Tibial artery (tissue), 4 donors: ENCODE data around the gene GLIS1.
A peak's percentile ranks its signal among the peaks of the same experiment; 100 is the strongest.

Experiments used
- DNase-seq, 2 donors: peaks; one replicate each; pipeline ENCODE4 v3.0.0-alpha.2; 2019
- H3K27ac ChIP-seq, 2 donors: fragments of 200-600 bp; sonication (generic) in 1 of 2; 1 replicate in 1 of 2; 2 replicates in 1 of 2; pipeline ENCODE4 v1.5.1; 2018 to 2019; ENCODE audit warnings: mild to moderate bottlenecking in 1 of 2
- H3K27me3 ChIP-seq, 2 donors: fragments of 200-600 bp; sonication (generic) in 1 of 2; one replicate each; pipeline versions ENCODE4 v1.5.1 to v1.6.0; 2016 to 2019
- H3K36me3 ChIP-seq, 3 donors: fragments of 200-600 bp; sonication (generic) in 2 of 3; one replicate each; pipeline ENCODE4 v1.5.1; 2016 to 2019; ENCODE audit warnings: mild to moderate bottlenecking in 2 of 3
- H3K4me1 ChIP-seq, 4 donors: fragments of 200-600 bp; sonication (generic) in 2 of 4; 1 replicate in 3 of 4; 2 replicates in 1 of 4; pipeline ENCODE4 v1.5.1; 2016 to 2019
- H3K4me3 ChIP-seq, 2 donors: fragments of 200-600 bp; sonication (generic) in 1 of 2; 1 replicate in 1 of 2; 2 replicates in 1 of 2; pipeline ENCODE4 v1.5.1; 2018 to 2019; ENCODE audit warnings: mild to moderate bottlenecking in 2 of 2
- H3K9me3 ChIP-seq, 3 donors: fragments of 200-600 bp; sonication (generic) in 1 of 3; one replicate each; pipeline ENCODE4 v1.5.1; 2016 to 2019
- CTCF ChIP-seq, 2 experiments: fragments of 200-600 bp in 1 of 2; fragments of 450-650 bp in 1 of 2; IDR thresholded peaks; one replicate each; pipeline ENCODE4 v1.5.1; 2017 to 2019; ENCODE audit warnings: antibody characterized with exemption in 2 of 2, mild to moderate bottlenecking in 1 of 2, moderate library complexity in 1 of 2
- intact Hi-C: fragments of 100-400 bp; cut with DNase I; formaldehyde crosslinking; loops from one replicate; pipeline ENCODE4 v1.15.0; 2023; ENCODE audit warnings: low total_unique reads

The GLIS1 gene

GRCh38 chr1:53473463-53473862 is 265.5 kb downstream of the GLIS1 start:
- Histone ChIP-seq H3K4me1 (no peaks in the 10 kb centered on the region), H3K9me3 (no peaks in the 10 kb centered on the region), H3K4me3 (no peak overlapping the region), H3K27ac (no peak overlapping the region), H3K27me3 (peaks cover 0 to 17% of the 10 kb centered on the region in 2 donors), H3K36me3 (no peaks in the 10 kb centered on the region)
- no peak for DNase-seq
- intact Hi-C loops = no loop called here
- no peak for TF ChIP-seq CTCF (IDR thresholded peaks at IDR 0.05)

GRCh38 chr1:53471000-53471399 is 268.0 kb downstream of the GLIS1 start:
- Histone ChIP-seq H3K36me3 (no peaks in the 10 kb centered on the region), H3K27me3 (peaks cover 0 to 13% of the 10 kb centered on the region in 2 donors), H3K9me3 (no peaks in the 10 kb centered on the region), H3K4me1 (no peaks in the 10 kb centered on the region), H3K27ac (no peak overlapping the region), H3K4me3 (no peak overlapping the region)
- intact Hi-C loops = no loop called here
- no peak for DNase-seq
- no peak for TF ChIP-seq CTCF (IDR thresholded peaks at IDR 0.05)

- DNase-seq = no peak
- H3K27ac ChIP-seq = no peak overlapping the region
- H3K27me3 ChIP-seq = peaks cover 0 to 13% of the 10 kb centered on the region in 2 donors
- H3K4me3 ChIP-seq = no peak overlapping the region
- TF ChIP-seq CTCF (IDR thresholded peaks at IDR 0.05) = no peak
- no peaks in the 10 kb centered on the region for H3K9me3 ChIP-seq
- intact Hi-C loops = no loop called here
- H3K4me1 ChIP-seq = no peaks in the 10 kb centered on the region
- H3K36me3 ChIP-seq = no peaks in the 10 kb centered on the region
Observed at GRCh38 chr1:53470584-53470983, 268.4 kb downstream of the GLIS1 start.

- TF ChIP-seq CTCF (IDR thresholded peaks at IDR 0.05) = peak; percentile 12 to 29
- no peaks in the 10 kb centered on the region for H3K4me1 ChIP-seq
- H3K4me3 ChIP-seq = no peak overlapping the region
- peak; percentile 50 to 72 for DNase-seq
- no peaks in the 10 kb centered on the region for H3K9me3 ChIP-seq
- peaks cover 0 to 13% of the 10 kb centered on the region in 2 donors for H3K27me3 ChIP-seq
- intact Hi-C loops = no loop called here
- no peak overlapping the region for H3K27ac ChIP-seq
- no peaks in the 10 kb centered on the region for H3K36me3 ChIP-seq
Observed at GRCh38 chr1:53470155-53470554, 268.8 kb downstream of the GLIS1 start.

GRCh38 chr1:53469373-53469772 is 269.6 kb downstream of the GLIS1 start:
- H3K4me3 ChIP-seq = no peak overlapping the region
- intact Hi-C loops = no loop called here
- H3K27me3 ChIP-seq = peaks cover 0 to 13% of the 10 kb centered on the region in 2 donors
- no peaks in the 10 kb centered on the region for H3K4me1 ChIP-seq
- H3K27ac ChIP-seq = no peak overlapping the region
- no peak for TF ChIP-seq CTCF (IDR thresholded peaks at IDR 0.05)
- no peaks in the 10 kb centered on the region for H3K9me3 ChIP-seq
- H3K36me3 ChIP-seq = no peaks in the 10 kb centered on the region
- DNase-seq = no peak

GRCh38 chr1:53468374-53468773 is 270.6 kb downstream of the GLIS1 start:
- no peak for TF ChIP-seq CTCF (IDR thresholded peaks at IDR 0.05)
- DNase-seq = no peak
- Histone ChIP-seq H3K27ac (no peak overlapping the region), H3K4me1 (no peaks in the 10 kb centered on the region), H3K9me3 (no peaks in the 10 kb centered on the region), H3K4me3 (no peak overlapping the region), H3K27me3 (peaks cover 0 to 13% of the 10 kb centered on the region in 2 donors), H3K36me3 (no peaks in the 10 kb centered on the region)
- intact Hi-C loops = no loop called here
